ENCODE measurements around the gene GC.
"Not testable (repeated sequence)": the region's sequence is repeated elsewhere in the genome, so short reads cannot be mapped to it uniquely, and the experiment has no call there.

Gene GC

DNA sequence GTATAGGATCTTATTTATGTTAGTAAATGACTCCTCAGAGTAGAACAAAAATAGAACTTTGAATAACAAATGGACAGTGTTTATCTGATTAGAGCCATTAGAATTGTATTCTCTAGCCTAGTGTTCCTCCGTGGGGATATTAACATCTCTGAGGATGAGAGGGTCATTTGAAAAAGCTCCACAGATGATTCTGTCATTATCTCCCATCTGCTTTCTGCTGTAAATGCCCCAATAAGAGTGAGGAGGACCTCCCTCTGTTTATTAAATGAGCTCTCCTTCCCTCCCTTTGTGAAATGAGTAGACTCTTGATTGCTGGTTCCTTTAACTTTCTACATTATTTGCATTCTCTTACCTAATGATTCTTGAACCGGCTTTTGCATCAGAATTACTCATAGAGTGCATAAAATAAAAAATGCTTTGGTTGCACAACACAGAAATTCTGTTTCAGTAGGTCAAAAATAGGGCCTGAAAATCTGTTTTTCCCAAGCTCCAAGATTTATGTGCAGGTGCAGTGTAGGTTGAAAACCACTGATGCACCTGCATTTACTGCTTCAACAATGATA is 18.0 kb downstream of the GC start:
- DNase-seq (ENCODE audit: low read depth): no peak

DNA sequence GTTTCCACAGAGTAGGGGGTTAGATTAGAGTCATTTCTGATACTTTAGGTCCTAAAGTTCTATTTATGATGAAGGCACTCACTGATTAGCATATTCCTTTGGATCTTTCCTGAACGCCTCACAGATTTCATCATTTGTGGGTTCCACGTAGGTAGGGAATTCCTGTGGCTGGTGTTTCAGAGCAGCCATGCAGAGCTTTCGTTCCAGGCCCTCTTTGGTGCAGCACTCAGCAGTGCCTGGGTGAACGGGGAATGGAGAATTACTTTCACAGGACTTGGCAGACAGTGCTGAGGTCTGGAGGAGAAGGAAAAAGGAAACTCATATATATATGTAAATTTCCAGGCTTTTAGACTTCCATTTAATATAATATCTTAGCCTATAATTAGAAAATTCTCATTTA is 18.5 kb downstream of the GC start:
- peak; percentile 22 for DNase-seq (ENCODE audit: low read depth)

DNA sequence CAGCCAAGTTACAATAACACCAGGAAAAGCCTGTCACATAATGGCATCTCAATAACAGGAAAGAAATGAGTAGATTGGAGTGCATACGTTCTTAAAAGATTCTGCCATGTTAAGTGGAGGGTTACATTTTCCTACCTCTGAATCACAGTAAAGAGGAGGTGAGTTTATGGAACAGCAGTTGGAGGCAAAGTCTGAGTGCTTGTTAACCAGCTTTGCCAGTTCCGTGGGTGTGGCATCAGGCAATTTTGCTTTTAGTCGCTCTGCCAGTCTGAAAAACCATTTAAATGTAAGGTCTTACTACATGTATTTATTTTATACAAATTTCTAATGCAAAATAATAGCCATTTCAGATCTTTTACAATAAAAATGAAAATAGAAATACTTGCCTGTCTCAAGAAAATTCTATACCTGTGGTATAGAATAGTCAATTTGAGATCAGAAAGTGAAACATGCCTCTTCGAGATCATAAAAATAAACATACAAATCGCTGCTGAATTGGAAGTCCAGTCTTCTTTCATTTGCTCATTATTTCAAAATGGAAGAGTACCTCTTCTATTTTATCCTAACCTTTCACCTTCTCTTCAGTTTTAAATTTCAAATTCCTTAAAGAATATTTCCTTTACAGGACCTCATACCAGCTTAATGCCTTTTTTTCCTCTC is 31.4 kb downstream of the GC start:
- no peak for DNase-seq (ENCODE audit: low read depth)

GRCh38 chr4:71749008-71749594 is 34.8 kb downstream of the GC start:
- no peak for DNase-seq (ENCODE audit: low read depth)

DNA sequence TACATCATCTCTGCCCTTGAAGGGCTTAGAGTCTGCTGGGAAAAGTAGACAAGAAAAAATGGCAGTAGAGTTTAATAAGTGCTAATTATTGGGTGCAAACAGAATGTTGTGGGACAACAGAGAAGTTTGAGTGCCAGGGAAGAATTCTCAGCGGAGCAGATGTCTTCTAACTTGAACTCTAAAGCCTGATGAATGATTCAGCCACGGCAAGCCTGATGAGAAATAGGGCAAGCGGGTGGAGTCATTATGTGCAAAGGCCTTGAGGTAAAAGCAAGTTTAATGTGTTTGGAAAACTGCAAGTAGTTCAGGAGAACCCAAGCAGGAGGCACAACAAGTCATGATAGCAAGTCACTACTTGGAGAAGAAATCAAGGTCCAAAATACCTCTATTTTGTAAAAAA is 37.5 kb downstream of the GC start:
- no peak for DNase-seq (ENCODE audit: low read depth)

DNA sequence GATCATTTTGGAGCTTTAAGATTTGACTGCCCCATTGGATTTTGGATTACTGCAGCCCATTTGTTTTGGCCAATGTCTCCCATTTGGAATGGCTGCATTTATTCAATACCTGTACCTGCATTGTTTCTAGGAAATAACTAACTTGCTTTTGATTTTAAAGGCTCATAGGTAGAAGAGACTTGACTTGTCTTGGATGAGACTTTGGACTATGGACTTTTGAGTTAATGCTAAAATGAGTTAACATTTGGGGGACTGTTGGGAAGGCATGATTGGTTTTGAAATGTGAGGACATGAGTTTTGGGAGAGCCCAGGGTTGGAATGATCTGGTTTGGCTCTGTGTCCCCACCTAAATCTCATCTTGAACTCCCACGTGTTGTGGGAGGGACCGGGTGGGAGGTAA is 45.1 kb downstream of the GC start:
- DNase-seq (ENCODE audit: low read depth): not testable (repeated sequence)

DNA sequence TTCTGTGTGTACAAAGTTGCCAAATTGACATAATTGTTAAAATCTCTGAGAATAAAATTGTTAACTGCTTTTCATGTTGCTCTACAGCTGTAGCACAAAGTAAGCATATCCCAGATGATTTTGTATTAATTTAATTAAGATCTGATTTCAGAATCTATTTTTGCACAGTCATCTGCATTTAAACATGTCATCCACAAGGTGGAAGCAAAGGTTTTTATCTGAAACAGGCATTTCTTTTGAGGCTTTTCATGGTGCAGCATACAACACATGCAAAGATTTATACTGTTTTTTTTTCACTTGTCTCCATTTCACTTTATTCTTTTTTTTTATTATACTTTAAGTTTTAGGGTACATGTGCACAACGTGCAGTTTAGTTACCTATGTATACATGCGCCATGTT is 51.2 kb downstream of the GC start:
- DNase-seq (ENCODE audit: low read depth): peak; percentile 52

DNA sequence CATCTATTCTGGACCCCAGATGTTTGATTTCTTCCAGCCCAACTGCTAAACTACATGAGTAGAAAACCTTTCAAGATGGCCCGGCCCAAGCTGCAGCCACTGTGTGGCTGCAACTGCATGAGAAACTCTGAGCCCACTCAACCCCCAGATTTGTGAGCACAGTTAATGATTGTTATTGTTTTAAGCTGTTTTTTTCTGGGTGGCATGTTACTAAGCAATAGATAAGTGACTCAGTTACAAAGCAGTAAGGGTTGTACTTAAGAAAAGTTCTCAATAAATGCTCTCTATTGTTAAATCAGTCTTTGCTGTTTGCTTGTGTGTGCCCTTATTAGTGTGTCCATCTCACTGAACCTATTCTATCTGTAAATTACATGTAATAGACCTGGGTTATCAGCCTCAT is 51.8 kb downstream of the GC start:
- DNase-seq (ENCODE audit: low read depth): no peak

DNA sequence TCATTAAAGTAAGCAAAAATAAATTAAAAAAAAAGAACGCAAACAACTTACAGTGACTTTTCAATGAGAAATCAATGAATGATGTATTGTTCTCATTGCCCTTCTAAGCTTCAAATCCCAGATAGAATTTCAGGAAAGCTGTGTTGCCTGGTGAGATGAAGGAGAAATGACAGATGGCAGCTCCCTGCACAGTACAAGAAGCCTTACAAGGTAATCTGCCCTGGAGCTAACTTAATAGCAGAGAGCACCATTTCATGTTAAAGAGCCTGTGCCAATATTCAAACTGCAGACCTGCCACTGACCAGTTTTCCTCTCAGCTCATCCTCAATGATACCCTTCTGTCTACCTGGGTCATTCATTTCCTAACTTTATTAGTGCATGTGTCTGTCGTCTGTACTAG is 54.0 kb downstream of the GC start:
- no peak for DNase-seq (ENCODE audit: low read depth)

GRCh38 chr4:71713611-71714203 is 70.2 kb downstream of the GC start:
- peak; percentile 65 for DNase-seq (ENCODE audit: low read depth)

DNA sequence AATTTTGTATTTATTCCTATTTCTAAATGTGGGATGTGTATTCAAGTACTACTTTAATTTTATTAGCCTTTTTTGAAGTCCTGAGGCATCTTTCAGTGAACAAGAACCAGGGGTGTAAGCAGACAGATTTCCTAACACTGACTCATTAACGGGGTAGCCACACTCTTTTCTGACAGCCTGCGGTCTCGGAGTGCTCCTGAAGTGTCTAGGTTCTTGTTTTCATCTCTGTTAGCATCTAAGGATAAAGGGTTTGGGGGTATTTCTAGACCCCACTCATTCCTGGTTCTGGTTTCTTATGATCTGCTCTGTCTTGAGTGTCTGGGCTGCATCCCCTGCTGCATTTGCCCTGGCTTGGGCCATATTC is 71.9 kb downstream of the GC start:
- DNase-seq (ENCODE audit: low read depth): peak; percentile 1

GRCh38 chr4:71711044-71711984 is 72.6 kb downstream of the GC start:
- no peak for DNase-seq (ENCODE audit: low read depth)

GRCh38 chr4:71709961-71710360 is 73.9 kb downstream of the GC start:
- DNase-seq (ENCODE audit: low read depth): peak; percentile 1

DNA sequence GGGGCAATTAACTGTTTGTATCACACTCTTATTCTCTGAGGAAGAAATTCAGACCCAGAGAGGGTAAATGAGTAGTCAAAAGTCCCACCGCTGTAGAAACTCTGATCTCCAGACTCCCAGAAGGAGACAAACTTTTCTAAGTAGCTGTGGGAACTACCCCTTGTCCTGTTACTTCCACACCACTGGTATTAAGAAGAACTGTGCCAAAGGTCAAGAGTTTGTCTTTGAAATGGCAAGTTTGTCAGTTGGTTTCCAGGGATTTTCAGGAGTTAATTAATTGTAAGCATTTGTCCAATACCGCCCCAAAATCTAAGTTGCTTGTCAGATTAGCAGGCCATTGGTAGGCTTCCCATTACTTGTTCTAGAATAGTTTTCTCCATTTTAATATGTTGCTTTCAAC is 85.7 kb downstream of the GC start:
- no peak for DNase-seq (ENCODE audit: low read depth)

- no peak for DNase-seq (ENCODE audit: low read depth)
Observed at GRCh38 chr4:71697031-71697430, 86.8 kb downstream of the GC start.

GRCh38 chr4:71694961-71695360 is 88.9 kb downstream of the GC start:
- no peak for DNase-seq (ENCODE audit: low read depth)

- no peak for DNase-seq (ENCODE audit: low read depth)
Observed at GRCh38 chr4:71692963-71693362, 90.9 kb downstream of the GC start.

GRCh38 chr4:71692198-71692597 is 91.7 kb downstream of the GC start:
- DNase-seq (ENCODE audit: low read depth): no peak

Measured in iris pigment epithelial cell (primary cell).